ENCODE measurements around the gene TBC1D2B. TPM values are rescaled to one million over a fixed set of nuclear protein-coding genes. Genes with fewer than 3 reads are reported as not detected.

The TBC1D2B gene
- total and polyA plus RNA-seq, 11 donors = 5.1 to 45.2 (median 10.1) TPM

GRCh38 chr15:78049691-78050440, 27.6 kb downstream of the TBC1D2B start:
- H3K4me1 ChIP-seq = peaks cover 15 to 98% (median 62%) of the 10 kb centered on the region in 12 donors
- no peak overlapping the region for H3K4me3 ChIP-seq
- ATAC-seq (peak in 3 of 4 donors; percentile 41 to 46 (median 41)), DNase-seq (peak in 1 of 5 donors; percentile 41)
- WGBS, 4 donors = 51 to 65% (median 58%) methylated on average over 7 of the region's 7 CpGs
- peak overlapping the region in 10 of 12 donors; percentile 19 to 92 (median 59) for H3K27ac ChIP-seq
- H3K36me3 ChIP-seq = peaks cover 0 to 31% (median 15%) of the 10 kb centered on the region in 9 donors
- no peaks in the 10 kb centered on the region for H3K27me3 ChIP-seq
- no peaks in the 10 kb centered on the region for H3K9me3 ChIP-seq
- no peak for TF ChIP-seq POLR2A (IDR thresholded peaks at IDR 0.05)
- no peak for TF ChIP-seq CTCF (IDR thresholded peaks at IDR 0.05)
- intact Hi-C loops (cut with DNase I) = loop anchor here in 1 of 10 donors (2.0 kb wide), 1 partner anchor 19 kb away; no protein-coding TSS in a partner anchor

- WGBS, 4 donors = 47 to 70% (median 62%) methylated on average over 5 of the region's 5 CpGs
- peaks cover 0 to 40% (median 22%) of the 10 kb centered on the region in 9 donors for H3K36me3 ChIP-seq
- peaks cover 15 to 98% (median 61%) of the 10 kb centered on the region in 12 donors for H3K4me1 ChIP-seq
- DNase-seq (peak in 3 of 5 donors; percentile 36 to 45 (median 40)), ATAC-seq (peak; percentile 36 to 70 (median 52))
- H3K27me3 ChIP-seq = no peaks in the 10 kb centered on the region
- intact Hi-C loops (cut with DNase I) = no loop called here
- TF ChIP-seq CTCF (IDR thresholded peaks at IDR 0.05) = no peak
- peak overlapping the region in 1 of 12 donors; percentile 2 for H3K4me3 ChIP-seq
- H3K9me3 ChIP-seq = no peaks in the 10 kb centered on the region
- H3K27ac ChIP-seq = peak overlapping the region; percentile 23 to 92 (median 66)
Measured at GRCh38 chr15:78048628-78048920, 28.9 kb downstream of the TBC1D2B start.

- Histone ChIP-seq H3K4me3 (peak overlapping the region in 1 of 12 donors; percentile 2), H3K27ac (peak overlapping the region; percentile 23 to 92 (median 66)), H3K9me3 (no peaks in the 10 kb centered on the region), H3K36me3 (peaks cover 0 to 40% (median 22%) of the 10 kb centered on the region in 9 donors), H3K27me3 (no peaks in the 10 kb centered on the region), H3K4me1 (peaks cover 15 to 94% (median 61%) of the 10 kb centered on the region in 12 donors)
- 42 to 52% (median 43%) methylated on average over 8 of the region's 8 CpGs for WGBS, 4 donors
- TF ChIP-seq CTCF (IDR thresholded peaks at IDR 0.05) (no peak), POLR2A (IDR thresholded peaks at IDR 0.05) (no peak)
- DNase-seq (peak in 3 of 5 donors; percentile 52 to 54 (median 53)), ATAC-seq (peak; percentile 19 to 63 (median 52))
- intact Hi-C loops (cut with DNase I) = no loop called here
Measured at GRCh38 chr15:78047761-78048627, 29.5 kb downstream of the TBC1D2B start.

All from heart left ventricle (tissue), 16 donors.